HG03175 (cell line): ENCODE measurements around the gene UBN1.

ENCODE experiments used
- ATAC-seq: cut with Tn5 transposase; IDR thresholded peaks from one replicate; pipeline ENCODE4 v1.9.1; 2021; ENCODE audit warnings: mild to moderate bottlenecking, moderate library complexity; ENCODE audit not compliant: unreplicated experiment

UBN1 gene

GRCh38 chr16:4814046-4814445 is 33.2 kb upstream of the UBN1 start:
- no peak for ATAC-seq

GRCh38 chr16:4814542-4815173 is 32.6 kb upstream of the UBN1 start:
- ATAC-seq: no peak

DNA sequence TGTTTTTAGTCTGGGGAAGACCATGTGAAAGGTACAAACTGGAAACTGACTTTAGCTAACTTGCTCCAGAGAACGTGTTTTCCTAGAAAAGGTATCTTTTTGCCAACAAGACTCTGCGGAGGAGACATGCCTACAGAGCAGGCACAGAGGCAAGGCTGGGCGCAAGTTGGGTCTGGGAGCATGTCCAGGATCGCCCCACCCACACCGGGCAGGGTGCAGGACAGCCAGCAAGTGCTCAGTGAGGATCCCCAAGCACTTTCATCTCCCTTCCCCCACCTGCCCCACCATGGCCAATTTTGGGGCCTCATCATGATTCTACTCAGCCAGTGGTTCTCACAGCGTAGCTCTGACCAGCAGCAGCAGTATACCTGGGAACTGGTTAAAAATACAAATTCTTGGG is 26.6 kb upstream of the UBN1 start:
- no peak for ATAC-seq

GRCh38 chr16:4825196-4825595 is 22.1 kb upstream of the UBN1 start:
- no peak for ATAC-seq

DNA sequence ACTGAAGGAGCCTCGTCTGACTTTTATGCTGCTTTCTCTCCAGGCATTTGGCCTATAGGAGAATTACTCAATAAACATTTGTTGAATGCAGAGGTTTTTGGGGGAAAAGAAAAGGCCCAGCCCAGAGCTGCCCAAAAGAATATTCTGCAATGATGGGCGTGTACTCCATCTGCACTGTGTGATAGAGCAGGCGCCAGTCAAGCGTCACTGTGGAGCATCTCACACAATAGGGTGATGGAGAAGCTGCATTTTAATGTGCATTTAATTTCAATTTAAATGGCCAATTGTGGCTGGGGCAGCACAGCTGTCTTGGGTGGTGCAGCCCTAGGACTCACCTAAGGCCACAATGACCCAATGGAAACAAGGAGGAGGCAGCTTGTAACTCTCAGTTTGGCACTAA is 20.8 kb upstream of the UBN1 start:
- ATAC-seq: no peak

DNA sequence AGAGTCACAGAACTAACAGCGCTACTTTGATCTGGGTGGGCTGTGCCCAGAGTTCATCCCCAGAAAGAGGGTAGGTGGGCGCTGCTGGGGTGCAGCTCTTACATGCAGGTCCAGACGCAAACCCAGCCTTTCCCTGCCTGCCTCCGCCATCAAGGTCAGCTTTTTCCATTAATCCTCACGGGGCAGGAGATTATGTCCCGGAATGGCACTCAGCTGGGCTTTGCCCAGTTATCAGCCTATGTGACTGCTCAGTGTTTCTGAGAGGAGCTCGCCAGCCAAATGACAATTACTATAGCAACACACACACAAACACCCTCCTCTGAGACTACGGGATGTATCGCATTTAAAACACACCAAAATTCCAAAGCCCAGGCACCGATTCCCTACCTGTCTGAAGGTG is 20.3 kb upstream of the UBN1 start:
- ATAC-seq: no peak

GRCh38 chr16:4828567-4829321 is 18.5 kb upstream of the UBN1 start:
- ATAC-seq: no peak

GRCh38 chr16:4830408-4830807 is 16.9 kb upstream of the UBN1 start:
- ATAC-seq: no peak

- ATAC-seq: no peak
Observed at GRCh38 chr16:4831616-4832015, 15.7 kb upstream of the UBN1 start.

- no peak for ATAC-seq
Observed at GRCh38 chr16:4832698-4833343, 14.5 kb upstream of the UBN1 start.

GRCh38 chr16:4833584-4833983 is 13.7 kb upstream of the UBN1 start:
- ATAC-seq: no peak

DNA sequence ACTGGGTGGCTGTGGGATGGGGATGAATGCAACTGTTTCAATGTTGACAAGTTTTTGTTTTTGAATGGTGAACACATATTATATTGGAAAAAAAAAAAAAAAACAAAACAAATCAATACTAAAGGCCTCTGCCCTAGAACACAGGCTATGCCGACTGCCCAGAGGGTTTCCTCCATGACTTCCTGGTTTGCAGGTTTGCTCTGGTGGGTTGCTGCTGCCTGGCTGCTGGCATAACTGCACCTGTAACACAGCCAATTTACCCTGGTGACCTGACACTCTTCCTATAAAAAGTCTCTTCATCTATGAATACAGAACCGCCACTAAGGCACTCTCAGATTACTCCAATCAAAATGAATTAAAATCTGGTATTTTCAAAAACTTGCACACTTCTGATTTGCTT is 10.6 kb upstream of the UBN1 start:
- ATAC-seq: no peak

GRCh38 chr16:4837733-4838501 is 9.4 kb upstream of the UBN1 start:
- ATAC-seq: no peak

DNA sequence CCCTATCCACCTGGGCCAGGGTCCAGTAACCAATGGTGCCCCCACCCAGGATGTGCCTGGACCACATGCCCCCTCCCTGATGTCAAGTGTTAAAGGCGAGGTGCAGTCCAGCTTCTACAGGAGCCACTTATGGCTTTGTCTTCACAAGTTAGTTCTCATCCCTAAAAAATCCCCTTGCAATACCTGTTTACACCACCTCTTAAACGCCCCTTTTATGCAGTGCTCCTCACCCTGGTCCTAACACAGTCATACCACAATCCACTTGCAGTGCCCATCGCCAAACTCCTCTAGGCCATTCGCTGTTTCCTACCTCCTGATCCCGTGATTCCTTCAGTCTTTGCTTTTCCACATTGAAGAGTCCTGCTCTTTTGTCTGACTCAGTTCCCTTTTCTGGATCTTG is 7.3 kb upstream of the UBN1 start:
- no peak for ATAC-seq

- no peak for ATAC-seq
Observed at GRCh38 chr16:4840984-4841383, 6.3 kb upstream of the UBN1 start.

DNA sequence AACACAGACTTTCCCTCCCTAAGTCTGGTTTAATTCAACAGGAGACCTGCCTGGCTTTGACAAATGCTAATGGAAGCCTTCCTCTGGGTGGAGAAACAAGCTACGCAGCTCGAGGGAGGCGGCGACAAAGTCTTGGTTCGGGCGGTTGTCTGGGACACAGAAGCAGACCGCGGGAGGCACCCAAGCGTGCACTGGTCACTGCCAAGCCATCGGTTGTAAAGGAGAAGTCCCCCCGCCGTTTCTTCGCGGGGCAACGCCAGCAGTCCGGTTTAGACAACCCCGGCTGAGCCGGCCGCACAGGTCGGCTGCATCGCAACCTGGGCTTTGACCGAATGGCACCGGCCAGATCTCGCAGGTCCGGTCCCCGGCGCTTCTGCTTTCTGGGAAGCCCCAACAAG is 779 bp upstream of the UBN1 start:
- ATAC-seq: peak; percentile 30

DNA sequence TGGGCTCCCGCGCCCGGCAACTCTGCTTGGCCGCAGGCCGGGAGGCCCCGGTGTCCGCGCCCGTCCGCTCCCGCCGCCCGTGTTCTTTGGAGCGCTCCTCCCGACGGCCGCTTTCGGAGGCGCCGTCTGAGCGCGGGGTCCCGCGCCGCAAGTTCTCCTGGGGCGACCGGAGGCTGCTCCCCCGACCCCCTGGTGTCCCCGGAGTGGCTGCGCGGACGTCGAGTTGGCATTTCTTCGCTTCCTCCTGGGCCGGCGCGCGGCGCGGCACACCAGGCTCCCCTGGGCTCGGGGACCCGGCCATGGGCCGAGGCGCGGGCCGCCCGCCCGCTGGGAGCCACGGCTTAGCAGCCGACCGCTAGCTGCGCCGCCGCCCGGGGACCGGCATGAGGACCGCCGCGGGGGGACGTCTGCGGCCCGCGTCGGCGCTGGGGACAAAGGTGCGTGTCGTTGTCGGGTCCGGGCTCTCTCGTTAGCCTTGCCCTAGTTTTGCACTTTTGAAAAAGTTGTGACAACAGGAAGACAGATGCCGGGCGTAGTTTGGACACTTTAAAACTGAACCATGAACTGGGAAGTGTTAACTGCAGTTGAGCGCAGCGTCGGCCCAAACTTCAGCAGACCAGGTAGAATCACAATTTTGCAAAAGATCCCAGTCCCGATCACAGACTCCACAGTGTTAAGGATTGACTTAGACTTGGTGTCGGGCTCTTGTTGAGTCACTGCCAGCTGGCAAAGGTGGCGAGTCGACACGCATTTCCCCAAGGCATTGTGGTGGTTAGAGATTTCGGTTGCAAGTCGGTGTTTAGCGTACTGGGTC is 700 bp downstream of the UBN1 start:
- peak; percentile 25 for ATAC-seq

DNA sequence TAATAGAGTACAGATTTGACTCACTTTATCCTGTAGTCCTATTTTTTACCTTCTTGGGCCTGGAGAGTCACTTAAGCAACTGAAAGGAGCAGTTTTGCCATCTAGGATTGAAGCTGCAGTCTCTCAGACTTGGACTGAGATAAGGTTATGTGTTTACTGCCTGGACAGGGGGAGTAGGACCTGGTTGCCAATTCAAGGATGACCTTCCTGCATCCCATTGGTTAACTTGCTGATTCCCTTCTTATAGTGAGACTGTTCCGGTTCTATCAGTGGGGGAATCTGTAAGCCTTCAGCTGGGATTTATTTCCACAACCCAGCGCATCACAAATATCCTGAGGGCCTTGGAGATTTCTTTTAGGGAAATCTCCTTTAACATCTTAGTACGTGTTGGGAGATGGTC is 2.9 kb downstream of the UBN1 start:
- no peak for ATAC-seq

DNA sequence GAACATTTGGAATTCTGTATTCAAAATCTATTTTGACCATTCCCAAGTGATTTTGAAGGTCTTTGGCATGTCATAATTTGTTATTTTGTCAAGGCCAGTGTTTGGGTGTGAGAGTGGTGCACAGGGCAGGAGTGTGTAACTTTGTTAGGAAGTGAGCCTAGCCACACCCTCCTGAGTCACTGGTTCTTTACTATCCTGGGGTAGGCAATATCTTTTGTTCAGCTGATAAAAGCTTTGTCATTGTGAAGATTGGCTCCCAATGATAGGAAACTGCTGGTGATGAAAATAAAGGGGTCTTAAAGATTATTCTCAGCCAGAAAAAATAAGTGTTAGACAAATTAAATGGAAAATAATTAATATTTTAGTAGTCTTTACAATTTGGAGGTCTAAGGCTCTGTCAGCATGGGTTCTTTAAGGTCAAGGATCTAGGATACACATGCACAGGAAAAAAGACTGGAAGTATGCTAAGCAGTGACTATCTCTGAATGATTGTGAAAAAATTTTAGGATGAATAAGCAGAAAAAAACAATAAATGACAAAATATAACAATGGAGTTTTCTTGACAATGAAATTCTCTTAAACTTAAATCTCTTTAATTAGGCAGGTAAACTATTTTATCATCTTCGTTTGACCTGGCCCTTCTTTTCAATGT is 5.1 kb downstream of the UBN1 start:
- no peak for ATAC-seq

DNA sequence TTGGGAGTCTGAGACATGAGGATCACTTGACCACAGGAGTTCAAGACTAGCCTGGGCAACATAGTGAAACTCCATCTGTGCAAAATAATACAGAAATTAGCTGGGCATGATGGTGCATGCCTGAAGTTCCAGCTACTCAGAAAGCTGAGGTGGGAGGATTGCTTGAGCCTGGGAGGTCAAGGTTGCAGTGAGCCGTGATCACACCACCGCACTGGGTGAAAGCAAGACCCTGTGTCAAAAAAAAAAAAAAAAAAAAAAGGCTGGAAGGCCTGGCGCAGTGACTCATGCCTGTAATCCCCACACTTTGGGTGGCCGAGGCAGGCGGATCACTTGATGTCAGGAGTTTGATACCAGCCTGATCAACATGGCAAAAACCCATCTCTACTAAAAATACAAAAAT is 8.1 kb downstream of the UBN1 start:
- ATAC-seq: no peak
